K562 (cell line): Measurements from ENCODE around the gene TRABD2B. TPM values are rescaled to one million over a fixed set of nuclear protein-coding genes. Genes with fewer than 3 reads are reported as not detected.

Experiments used
- HNRNPLL ChIP-seq: fragments of 200-400 bp; formaldehyde crosslinking; IDR thresholded peaks from 2 replicates; pipeline ENCODE4 v1.6.1; 2017; ENCODE audit warnings: low read length, low read depth, mild to moderate bottlenecking; ENCODE audit not compliant: poor library complexity, severe bottlenecking
- KDM5B ChIP-seq: fragments of 200-600 bp; sonication (generic); IDR thresholded peaks from 2 replicates; pipeline ENCODE4 v1.6.1; 2012; ENCODE audit warnings: low read depth, mild to moderate bottlenecking, moderate library complexity, low read length, control low read depth, inconsistent platforms; ENCODE audit not compliant: insufficient replicate concordance
- RBM34 ChIP-seq: fragments of 200-400 bp; formaldehyde crosslinking; IDR thresholded peaks from 2 replicates; pipeline ENCODE4 v1.6.1; 2018; ENCODE audit warnings: low read length, borderline replicate concordance; ENCODE audit not compliant: insufficient read depth
- TAF15 ChIP-seq: fragments of 200-400 bp; formaldehyde crosslinking; IDR thresholded peaks from 2 replicates; pipeline ENCODE4 v1.6.1; 2017; ENCODE audit warnings: mild to moderate bottlenecking, low read depth, low read length, moderate library complexity
- polyA plus RNA-seq, 8 experiments: library from polyadenylated mRNA; depleted of rRNA in 4 of 8; stranded (reverse) in 5 of 8; unstranded in 3 of 8; fragments of >200 nt; fragmentation: Nextera tagmentation in 2 of 8; fragmentation: Illumina TruSeq in 1 of 8; extraction: Ambion mirVana in 2 of 8; extraction: Trizol in 1 of 8; gene quantifications; 2 replicates each; pipeline versions ENCODE4 v1.2.1 to v1.2.3, GENCODE V29; 2011 to 2014; ENCODE audit warnings: inconsistent platforms in 1 of 8, missing spikeins in 1 of 8
- total RNA-seq, 7 experiments: library from RNA; depleted of rRNA in 6 of 7; stranded (reverse); fragments of >200 nt in 6 of 7; fragmentation: Illumina TruSeq in 2 of 7; extraction: Trizol in 2 of 7; gene quantifications; 2 replicates each; pipeline versions ENCODE4 v1.2.1 to v1.2.3, GENCODE V29; 2011 to 2021; ENCODE audit warnings: low replicate concordance in 1 of 7
- TF ChIP-seq, protein P1 (sequence below): fragments of 450-650 bp; IDR thresholded peaks from 2 replicates; pipeline ENCODE4 v1.6.1; 2016; ENCODE audit warnings: low read depth
- TF ChIP-seq, protein P2 (sequence below): fragments of 250-450 bp; sonication (Bioruptor Pico); IDR thresholded peaks from 2 replicates; pipeline ENCODE4 v1.4.0; 2020; ENCODE audit warnings: mild to moderate bottlenecking, moderate library complexity

The TRABD2B gene
- total and polyA plus RNA-seq, 9 of the 15 experiments (the other 6 are each of a cell fraction or from before 2014, with no cell fraction given), result not detected

DNA sequence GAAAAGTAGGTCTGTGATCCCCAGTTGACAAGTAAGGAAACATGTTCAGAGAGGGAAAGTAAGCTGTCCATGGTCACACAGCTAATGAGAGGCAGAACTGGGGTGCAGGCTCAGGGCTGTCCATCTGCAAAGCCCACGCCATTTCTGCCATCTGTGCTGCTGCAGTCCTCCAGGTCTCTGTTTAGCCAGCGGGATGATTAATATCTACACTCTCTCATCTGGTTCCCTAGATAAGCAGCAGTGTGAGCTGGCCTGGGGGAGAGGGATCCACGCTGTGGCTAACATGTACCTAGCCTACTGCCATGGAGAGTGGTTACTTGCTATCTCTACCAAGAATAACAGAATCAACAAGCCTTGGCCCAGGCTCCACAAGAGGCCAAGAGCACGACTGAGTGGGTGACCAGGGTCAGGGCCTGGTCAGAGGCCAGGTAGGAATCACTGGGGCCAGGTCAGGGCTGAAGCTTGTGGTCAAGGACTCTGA, 75.2 kb downstream of the TRABD2B start (continued):
- TF ChIP-seq KDM5B (no peak), TAF15 (no peak), HNRNPLL (no peak), RBM34 (no peak)
- TF ChIP-seq, protein P1, sequence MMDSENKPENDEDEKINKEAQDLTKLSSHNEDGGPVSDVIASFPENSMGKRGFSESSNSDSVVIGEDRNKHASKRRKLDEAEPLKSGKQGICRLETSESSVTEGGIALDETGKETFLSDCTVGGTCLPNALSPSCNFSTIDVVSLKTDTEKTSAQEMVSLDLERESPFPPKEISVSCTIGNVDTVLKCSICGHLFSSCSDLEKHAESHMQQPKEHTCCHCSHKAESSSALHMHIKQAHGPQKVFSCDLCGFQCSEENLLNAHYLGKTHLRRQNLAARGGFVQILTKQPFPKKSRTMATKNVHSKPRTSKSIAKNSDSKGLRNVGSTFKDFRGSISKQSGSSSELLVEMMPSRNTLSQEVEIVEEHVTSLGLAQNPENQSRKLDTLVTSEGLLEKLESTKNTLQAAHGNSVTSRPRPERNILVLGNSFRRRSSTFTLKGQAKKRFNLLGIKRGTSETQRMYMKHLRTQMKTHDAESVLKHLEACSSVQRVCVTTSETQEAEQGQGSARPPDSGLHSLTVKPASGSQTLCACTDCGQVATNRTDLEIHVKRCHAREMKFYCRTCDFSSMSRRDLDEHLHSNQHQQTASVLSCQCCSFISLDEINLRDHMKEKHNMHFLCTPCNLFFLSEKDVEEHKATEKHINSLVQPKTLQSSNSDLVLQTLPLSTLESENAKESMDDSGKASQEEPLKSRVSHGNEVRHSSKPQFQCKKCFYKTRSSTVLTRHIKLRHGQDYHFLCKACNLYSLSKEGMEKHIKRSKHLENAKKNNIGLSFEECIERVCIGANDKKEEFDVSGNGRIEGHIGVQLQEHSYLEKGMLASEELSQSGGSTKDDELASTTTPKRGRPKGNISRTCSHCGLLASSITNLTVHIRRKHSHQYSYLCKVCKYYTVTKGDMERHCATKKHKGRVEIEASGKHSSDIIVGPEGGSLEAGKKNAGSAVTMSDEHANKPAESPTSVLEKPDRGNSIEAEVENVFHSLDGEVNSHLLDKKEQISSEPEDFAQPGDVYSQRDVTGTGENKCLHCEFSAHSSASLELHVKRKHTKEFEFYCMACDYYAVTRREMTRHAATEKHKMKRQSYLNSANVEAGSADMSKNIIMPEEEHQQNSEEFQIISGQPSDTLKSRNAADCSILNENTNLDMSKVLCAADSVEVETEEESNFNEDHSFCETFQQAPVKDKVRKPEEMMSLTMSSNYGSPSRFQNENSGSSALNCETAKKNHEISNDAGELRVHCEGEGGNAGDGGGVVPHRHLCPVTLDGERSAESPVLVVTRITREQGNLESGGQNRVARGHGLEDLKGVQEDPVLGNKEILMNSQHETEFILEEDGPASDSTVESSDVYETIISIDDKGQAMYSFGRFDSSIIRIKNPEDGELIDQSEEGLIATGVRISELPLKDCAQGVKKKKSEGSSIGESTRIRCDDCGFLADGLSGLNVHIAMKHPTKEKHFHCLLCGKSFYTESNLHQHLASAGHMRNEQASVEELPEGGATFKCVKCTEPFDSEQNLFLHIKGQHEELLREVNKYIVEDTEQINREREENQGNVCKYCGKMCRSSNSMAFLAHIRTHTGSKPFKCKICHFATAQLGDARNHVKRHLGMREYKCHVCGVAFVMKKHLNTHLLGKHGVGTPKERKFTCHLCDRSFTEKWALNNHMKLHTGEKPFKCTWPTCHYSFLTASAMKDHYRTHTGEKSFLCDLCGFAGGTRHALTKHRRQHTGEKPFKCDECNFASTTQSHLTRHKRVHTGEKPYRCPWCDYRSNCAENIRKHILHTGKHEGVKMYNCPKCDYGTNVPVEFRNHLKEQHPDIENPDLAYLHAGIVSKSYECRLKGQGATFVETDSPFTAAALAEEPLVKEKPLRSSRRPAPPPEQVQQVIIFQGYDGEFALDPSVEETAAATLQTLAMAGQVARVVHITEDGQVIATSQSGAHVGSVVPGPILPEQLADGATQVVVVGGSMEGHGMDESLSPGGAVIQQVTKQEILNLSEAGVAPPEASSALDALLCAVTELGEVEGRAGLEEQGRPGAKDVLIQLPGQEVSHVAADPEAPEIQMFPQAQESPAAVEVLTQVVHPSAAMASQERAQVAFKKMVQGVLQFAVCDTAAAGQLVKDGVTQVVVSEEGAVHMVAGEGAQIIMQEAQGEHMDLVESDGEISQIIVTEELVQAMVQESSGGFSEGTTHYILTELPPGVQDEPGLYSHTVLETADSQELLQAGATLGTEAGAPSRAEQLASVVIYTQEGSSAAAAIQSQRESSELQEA, result no peak
- TF ChIP-seq, protein P2, sequence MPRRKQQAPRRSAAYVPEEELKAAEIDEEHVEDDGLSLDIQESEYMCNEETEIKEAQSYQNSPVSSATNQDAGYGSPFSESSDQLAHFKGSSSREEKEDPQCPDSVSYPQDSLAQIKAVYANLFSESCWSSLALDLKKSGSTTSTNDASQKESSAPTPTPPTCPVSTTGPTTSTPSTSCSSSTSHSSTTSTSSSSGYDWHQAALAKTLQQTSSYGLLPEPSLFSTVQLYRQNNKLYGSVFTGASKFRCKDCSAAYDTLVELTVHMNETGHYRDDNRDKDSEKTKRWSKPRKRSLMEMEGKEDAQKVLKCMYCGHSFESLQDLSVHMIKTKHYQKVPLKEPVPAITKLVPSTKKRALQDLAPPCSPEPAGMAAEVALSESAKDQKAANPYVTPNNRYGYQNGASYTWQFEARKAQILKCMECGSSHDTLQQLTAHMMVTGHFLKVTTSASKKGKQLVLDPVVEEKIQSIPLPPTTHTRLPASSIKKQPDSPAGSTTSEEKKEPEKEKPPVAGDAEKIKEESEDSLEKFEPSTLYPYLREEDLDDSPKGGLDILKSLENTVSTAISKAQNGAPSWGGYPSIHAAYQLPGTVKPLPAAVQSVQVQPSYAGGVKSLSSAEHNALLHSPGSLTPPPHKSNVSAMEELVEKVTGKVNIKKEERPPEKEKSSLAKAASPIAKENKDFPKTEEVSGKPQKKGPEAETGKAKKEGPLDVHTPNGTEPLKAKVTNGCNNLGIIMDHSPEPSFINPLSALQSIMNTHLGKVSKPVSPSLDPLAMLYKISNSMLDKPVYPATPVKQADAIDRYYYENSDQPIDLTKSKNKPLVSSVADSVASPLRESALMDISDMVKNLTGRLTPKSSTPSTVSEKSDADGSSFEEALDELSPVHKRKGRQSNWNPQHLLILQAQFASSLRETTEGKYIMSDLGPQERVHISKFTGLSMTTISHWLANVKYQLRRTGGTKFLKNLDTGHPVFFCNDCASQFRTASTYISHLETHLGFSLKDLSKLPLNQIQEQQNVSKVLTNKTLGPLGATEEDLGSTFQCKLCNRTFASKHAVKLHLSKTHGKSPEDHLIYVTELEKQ (CRISPR knock-in tag), result no peak
